ENCODE results near the gene PARD6G. TPM values are rescaled to one million over a fixed set of nuclear protein-coding genes. Genes with fewer than 3 reads are reported as not detected.

PARD6G gene
- total RNA-seq, 1 experiment from 2014 or later = 0.20 TPM

- DNase-seq (ENCODE audit: low spot score) = no peak
Observed at GRCh38 chr18:80191264-80191663, 56.0 kb downstream of the PARD6G start.

GRCh38 chr18:80190311-80190710, 57.0 kb downstream of the PARD6G start:
- no peak for DNase-seq (ENCODE audit: low spot score)

DNA sequence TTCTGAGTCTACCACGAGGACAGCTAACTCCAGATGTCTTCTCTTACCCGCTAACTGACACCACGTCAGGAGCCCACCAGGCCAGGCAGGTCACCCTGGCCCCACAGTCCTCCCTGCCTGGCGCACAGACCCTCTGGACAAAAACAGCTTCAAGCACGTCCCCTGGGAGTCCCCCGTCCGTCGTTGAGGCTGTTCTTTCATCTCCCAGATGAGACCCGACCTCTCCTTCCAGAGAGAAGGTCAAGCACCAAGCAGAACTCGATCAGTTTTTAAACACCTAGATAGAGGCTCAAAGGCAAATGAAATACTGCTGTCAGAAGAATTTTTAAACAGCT, 57.8 kb downstream of the PARD6G start:
- no peak for DNase-seq (ENCODE audit: low spot score)

DNA sequence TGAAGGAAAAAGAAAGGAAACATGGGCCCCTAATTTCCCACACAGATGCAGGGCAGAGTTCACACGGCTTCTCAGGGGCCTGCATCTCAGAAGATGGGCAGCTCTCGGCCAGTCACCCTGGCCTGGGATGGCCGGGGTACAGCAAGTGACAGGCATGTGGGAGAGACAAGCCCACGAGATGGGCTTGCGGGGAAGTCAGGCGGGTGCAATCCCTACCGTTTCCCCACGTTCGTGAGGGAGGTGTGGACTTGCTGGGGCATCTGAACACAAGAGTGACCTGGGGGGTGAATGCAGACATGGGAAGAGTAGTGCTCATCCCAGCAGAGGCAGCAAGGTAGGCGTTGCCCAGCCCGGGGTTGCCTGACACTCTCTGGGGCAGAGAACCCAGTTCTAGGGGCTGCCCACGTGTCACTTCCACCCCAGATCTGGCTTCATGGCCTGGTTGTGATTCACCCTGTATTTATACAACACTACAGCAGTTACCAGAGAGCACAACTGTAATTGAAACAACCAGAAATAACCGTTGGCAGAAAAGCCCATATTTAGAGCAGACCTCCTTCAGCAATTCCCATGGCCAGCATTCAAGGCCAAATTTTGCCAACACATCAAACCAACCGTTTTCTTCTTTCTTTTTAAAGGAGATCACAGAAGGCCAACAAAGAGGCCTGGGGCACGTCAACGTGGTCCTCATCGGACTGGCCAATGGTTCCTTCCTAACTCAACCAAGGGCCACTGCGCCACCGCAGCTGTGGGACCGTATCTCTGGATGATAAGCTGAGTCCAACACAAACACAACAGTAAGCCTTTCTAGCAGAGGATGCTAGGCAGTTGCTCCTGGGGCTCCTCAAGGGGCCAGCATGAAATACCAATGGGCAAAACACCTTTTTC, 58.4 kb downstream of the PARD6G start:
- no peak for DNase-seq (ENCODE audit: low spot score)

DNA sequence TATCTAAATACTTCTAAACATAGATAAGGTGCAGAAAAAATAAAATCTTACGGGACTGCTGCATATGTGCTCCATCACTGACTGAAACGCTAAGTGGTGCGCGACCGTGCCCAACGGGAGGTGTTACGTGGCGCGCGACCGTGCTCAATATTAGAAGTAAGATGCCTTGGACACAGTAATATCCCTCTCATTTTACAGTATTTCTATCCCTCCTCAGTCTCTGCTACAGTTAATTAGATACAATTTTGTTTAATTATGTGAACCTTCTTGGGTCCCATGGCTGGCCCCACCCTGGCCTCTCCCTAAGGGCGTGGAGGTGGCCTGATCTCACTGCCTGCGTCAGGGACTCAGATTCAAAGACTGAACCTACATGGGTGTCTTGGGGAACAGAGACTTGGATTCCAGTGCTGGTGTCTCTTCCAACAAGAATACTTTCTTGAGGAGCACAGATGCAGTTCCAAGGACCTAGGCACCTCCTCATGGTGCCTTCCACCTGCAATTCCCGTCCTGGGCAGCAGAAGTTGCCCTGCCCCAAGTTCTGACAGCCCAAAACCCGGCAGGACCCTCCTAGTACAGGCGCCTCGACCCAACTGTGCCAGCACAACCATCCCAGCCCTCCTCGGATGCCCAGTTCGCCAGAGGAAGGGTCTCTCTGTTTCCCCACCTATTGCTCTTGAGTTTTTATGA, 59.2 kb downstream of the PARD6G start:
- DNase-seq (ENCODE audit: low spot score) = no peak

- DNase-seq (ENCODE audit: low spot score) = no peak
Observed at GRCh38 chr18:80185545-80185944, 61.8 kb downstream of the PARD6G start.

DNA sequence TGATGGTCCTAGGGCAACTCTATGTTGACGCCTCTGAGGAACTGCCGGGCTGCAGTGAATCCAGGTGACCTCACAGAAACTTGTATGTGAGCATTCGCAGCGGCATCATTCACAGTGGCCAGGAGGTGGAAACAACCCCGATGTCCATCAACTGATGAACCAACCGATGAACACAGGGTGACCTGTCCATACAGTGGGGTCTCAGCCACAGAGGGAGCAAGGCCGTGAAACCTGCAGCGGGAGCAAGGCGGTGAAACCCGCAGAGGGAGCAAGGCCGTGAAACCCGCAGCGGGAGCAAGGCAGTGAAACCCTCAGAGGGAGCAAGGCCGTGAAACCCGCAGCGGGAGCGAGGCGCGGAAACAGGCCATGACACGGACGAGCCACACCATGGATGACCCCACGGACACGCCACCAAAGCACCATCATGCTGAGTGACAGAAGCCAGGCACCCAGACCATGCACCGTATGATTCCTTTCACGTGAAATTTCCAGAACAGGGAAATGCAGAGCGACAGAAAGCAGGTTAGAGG, 63.0 kb downstream of the PARD6G start:
- DNase-seq (ENCODE audit: low spot score) = no peak

DNA sequence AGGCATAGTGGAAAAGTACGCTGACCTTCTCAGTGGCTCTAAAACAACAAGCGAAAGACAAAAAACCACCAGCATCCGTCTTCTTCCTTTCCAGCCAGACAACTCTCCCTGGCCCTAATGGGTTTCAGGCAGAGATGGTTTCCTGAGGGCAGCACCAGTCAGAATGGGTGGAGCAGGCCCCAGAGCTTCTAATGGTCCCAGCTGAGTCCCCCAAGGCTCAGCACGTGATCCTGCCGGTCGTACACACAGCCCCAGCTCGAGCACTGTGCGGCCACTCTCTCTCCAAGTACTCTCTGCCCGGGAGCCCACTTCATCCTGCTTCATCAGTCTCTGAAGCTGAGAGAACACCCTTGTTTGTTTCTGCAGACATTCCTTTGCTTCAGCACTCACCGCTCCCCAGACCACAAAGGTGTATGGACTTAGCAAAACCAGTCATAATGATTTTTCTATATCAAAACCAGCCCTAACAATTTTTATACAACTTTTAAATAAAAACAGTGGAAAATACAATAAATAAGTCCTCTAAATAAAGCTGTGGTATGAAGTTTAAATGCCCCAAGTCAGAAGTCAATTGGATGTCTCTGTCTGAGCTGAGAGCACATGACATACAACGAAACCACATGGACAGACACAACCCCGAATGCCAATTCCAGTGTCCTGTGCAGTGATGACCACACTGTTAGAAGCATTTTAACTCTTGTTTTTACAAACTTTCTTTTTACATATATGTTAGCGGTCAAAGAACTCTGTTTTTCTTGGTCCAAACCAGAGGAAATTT, 63.9 kb downstream of the PARD6G start:
- no peak for DNase-seq (ENCODE audit: low spot score)

DNA sequence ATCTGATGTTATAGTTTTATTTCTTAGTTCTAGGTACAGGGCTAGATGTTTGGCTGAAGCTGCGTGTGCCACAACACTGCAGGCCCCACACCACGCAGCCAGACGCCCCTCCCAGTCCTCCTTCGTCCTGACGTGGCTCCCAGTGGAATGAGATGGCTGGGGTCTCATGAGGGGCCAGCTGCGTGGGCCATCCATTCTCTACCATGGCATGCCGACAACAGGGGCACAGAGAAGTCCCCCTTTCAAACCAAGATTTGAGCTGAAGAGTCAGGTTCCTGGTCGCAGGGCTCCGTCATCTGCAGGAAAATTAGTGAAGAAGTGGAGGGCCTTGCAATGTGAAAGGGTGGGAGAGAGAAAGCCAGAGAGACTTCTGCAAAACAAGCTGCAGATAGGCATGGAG, 64.5 kb downstream of the PARD6G start:
- no peak for DNase-seq (ENCODE audit: low spot score)

DNA sequence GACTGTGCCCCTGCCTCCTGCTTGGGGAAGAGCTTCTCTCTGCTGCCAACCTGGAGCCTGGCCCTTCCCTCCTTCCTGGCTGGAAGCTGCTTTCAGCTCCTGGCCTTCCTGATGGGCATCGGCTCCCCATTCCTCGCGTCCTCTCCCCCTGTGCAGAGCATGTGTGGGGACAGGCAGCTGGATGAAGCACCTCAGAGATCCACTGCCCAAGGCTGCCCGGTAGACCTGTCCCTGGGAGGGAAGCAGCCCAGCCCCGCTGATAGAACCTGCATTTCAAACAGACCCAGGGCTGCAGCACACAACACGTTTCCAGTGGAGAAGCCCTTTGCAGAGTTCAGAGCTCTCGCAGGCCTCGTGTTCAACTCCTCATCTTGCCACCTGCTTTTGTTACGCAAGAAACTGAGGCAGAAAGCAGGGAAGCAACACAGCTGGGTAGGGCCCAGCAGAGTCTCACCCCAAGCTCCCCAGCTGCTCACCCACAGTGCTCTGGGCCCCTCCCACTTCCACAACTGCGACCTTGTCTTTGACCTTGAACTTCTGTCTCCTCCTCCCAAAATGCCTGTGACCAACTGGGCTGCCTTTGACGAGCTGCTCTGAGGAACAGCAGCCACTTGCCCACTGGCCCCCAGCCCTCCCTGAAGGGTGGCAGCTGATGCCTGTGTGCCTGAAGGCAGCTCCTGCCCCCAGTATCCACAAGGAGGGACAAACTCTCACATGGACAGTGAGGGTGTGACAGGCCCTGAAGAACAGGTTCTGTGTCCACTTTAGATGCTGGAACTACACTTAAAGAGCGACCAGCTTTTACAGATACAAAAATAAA, 65.5 kb downstream of the PARD6G start:
- DNase-seq (ENCODE audit: low spot score) = no peak

DNA sequence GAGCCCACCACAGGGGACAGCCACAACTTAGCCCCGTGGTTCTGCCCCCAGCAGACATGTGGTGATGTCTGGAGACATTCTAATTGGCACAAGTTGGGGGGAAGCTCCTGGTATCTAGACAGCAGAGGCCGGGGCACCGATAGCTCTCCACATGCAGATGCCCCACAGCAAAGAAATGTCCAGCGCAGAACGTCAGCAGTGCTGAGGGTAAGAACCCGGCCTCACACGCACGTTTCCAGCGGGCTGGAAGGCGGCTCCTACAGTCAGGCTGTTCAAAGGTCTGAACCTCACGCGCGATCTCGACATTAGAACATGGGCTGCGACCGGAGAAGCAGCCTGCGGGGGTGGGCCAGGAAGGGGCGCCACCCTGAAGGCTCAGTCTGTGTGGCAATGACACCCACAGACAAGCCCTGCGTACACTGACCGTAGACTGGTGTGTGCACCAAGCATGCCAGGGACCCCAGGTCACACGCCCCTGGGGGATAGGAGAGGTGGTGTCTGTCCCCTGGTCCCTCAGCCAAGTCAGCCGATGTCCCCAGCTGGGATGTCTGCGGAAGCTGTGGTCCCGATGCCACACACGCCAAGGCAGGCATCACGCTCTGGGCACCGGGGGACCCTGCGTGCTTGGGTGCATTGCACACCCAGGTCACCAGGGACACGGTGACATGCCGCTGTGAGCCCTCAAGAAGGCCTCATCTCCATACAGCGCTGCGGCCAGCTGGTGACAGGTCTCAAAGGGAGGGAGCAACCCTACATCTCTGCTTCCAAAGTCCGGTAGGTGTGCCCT, 66.3 kb downstream of the PARD6G start:
- DNase-seq (ENCODE audit: low spot score) = no peak

DNA sequence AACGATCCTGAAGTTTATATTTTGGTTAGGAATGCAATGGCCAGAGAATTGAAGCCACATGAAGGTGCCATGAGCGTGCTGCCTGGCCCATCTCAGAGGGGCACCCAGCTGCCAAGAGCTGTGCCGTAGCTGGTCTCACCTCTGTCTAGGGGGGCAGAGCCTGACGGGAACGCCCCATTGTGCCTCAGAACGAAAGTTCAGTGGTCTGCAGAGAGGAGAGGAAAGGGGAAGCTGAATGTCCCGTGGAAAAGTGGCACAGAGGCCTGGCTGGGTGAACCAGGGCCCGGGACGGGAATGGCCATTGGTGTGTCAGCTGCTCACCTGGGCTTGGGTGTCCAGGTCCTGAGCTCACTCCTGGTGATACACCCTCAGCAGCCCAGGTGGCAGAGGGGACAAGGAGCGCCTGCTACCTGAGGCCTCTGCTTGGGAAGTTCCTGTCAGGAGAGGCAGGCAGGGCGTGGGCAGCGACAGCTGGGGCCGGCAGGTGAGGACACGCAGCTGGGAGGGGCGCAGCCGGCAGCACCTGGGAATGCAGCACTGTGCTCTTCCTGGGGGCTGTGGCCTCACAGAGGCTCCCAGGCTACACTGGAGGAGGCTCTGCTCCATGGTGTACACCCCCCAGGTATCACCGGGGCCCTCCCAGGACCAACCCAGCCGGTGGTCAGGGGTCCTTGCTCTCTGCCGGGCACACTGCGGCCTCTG, 67.3 kb downstream of the PARD6G start:
- no peak for DNase-seq (ENCODE audit: low spot score)

GRCh38 chr18:80178935-80179818, 68.1 kb downstream of the PARD6G start:
- DNase-seq (ENCODE audit: low spot score) = no peak

DNA sequence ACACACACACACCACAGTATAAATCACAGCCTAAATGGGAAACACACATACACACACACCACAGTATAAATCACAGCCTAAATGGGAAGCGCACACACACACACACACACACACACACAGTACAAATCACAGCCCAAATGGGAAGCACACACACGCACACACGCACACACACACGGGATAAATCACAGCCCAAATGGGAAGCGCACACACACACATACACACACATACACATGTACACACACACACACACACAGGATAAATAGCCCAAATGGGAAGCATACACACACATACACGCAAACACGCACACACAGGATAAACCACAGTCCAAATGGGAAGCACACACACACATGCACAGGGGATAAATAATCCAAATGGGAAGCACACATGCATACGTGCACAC, 70.2 kb downstream of the PARD6G start:
- no peak for DNase-seq (ENCODE audit: low spot score)

DNA sequence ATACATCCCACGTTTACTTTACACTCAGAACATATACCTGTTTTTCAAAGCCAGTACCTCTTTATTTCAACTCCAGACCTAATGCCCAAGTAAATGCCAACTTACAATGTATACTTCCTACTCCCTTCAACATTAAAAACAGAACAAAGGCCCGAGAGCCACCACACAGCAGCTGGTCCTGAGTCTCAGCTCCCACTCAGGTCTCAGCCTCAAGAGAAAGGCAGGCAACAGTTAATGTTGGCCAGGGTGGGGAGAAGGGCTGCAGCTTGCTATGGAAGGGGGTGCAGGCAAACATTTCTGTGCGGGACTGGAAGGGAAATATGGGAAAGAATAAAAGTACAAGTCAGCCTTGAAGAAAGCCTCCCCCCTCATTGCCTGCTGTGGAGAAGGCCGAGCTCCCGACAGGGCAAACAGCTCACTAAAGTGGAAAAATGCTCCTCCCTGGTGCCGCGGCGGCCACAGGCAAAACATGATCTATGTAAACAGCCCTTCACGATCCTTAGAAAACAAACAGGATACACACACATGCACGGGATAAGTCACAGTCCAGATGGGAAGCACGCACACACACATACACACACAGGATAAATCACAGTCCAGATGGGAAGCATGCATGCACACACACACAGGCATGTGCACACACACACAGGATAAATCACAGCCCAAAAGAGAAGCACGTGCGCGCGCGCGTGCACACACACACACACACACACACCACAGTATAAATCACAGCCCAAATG, 70.8 kb downstream of the PARD6G start:
- no peak for DNase-seq (ENCODE audit: low spot score)

GRCh38 chr18:80175451-80176204, 71.7 kb downstream of the PARD6G start:
- DNase-seq (ENCODE audit: low spot score) = no peak

GRCh38 chr18:80173060-80173459, 74.3 kb downstream of the PARD6G start:
- no peak for DNase-seq (ENCODE audit: low spot score)

All from HT-29 (cell line).